ENCODE measurements around the gene CMIP. TPM values are rescaled to one million over a fixed set of nuclear protein-coding genes. Genes with fewer than 3 reads are reported as not detected.
A peak's percentile ranks its signal among the peaks of the same experiment; 100 is the strongest.

Gene CMIP
- total RNA-seq, 1 experiment from 2014 or later: 68.0 TPM

DNA sequence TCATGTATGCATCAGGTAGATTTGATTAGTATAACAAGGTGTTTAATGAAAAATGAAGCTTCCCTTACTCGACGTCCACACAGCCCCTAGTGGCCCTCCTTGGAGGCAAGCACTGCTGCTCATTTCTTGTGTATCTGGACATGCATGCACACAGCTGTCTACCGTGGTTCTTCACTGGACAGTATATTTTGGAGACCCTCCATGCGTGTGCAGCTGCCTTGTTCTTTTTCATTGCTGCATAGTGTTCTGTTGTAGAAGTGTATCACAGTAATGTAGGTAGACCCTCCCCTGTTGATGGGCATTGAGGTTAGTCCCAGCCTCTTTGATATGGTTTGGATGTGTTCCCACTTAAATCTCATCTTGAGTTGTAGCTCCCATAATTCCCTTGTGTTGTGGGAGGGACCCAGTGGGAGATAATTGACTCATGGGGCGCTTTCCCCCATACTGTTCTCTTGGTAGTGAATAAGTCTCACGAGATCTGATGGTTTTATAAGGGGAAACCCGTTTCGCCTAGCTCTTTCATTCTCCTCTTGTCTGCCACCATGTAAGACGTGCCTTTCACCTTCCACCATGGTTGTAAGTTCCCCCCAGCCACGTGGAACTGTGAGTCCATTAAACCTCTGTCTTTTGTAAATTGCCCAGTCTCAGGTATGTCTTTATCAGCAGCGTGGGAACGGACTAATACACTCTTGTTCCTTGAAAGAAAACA lies 6.3 kb downstream of the CMIP start:
- peak overlapping the region; percentile 65 for H3K27ac Mint-ChIP-seq (ENCODE audit: unreplicated experiment)
- H3K4me3 Mint-ChIP-seq (ENCODE audit: unreplicated experiment): no peak overlapping the region
- H3K4me1 Mint-ChIP-seq (ENCODE audit: low read depth, unreplicated experiment): peaks cover 46% of the 10 kb centered on the region
- POLR2A ChIA-PET: no interaction called here
- H3K27me3 Mint-ChIP-seq (ENCODE audit: insufficient read depth, unreplicated experiment): no peaks in the 10 kb centered on the region
- BruUV-seq (replicated peaks): no TSS peak
- H3K4me1 ChIP-seq: peaks cover 61% of the 10 kb centered on the region
- intact Hi-C loops (cut with micrococcal nuclease; ENCODE audit: unreplicated experiment): no loop called here
- H3K4me3 ChIP-seq (ENCODE audit: low read depth, low read length): no peak overlapping the region
- H3K9me3 Mint-ChIP-seq (ENCODE audit: unreplicated experiment): no peaks in the 10 kb centered on the region
- H3K9me3 ChIP-seq: no peaks in the 10 kb centered on the region
- peaks cover 27% of the 10 kb centered on the region for H3K36me3 Mint-ChIP-seq (ENCODE audit: insufficient read depth, unreplicated experiment)
- no peaks in the 10 kb centered on the region for H3K27me3 ChIP-seq (replicated peaks; ENCODE audit: control insufficient read depth, insufficient read depth, low read length)
- no peak for DNase-seq
- TF ChIP-seq, protein P1, sequence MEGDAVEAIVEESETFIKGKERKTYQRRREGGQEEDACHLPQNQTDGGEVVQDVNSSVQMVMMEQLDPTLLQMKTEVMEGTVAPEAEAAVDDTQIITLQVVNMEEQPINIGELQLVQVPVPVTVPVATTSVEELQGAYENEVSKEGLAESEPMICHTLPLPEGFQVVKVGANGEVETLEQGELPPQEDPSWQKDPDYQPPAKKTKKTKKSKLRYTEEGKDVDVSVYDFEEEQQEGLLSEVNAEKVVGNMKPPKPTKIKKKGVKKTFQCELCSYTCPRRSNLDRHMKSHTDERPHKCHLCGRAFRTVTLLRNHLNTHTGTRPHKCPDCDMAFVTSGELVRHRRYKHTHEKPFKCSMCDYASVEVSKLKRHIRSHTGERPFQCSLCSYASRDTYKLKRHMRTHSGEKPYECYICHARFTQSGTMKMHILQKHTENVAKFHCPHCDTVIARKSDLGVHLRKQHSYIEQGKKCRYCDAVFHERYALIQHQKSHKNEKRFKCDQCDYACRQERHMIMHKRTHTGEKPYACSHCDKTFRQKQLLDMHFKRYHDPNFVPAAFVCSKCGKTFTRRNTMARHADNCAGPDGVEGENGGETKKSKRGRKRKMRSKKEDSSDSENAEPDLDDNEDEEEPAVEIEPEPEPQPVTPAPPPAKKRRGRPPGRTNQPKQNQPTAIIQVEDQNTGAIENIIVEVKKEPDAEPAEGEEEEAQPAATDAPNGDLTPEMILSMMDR (IDR thresholded peaks at IDR 0.05; ENCODE audit: insufficient read depth in 1 of 2, low read depth in 1 of 2, low read length in 1 of 2, severe bottlenecking in 1 of 2, unreplicated experiment in 1 of 2): no peak
- 0 out of 2 replicates have a peak, but pooled peaks cover 2% of the 10 kb centered on the region for H3K36me3 ChIP-seq (ENCODE audit: control insufficient read depth, insufficient read depth, low read length)
- CTCF ChIA-PET: interaction anchor here (0.7 to 2.8 kb wide), 3 partner anchors 22 to 85 kb away, joined by 3 to 7 read pairs (median 3); no protein-coding TSS in a partner anchor

- Histone ChIP-seq H3K4me3 (ENCODE audit: low read depth, low read length) (no peak overlapping the region), H3K27me3 (replicated peaks; ENCODE audit: control insufficient read depth, insufficient read depth, low read length) (no peaks in the 10 kb centered on the region), H3K4me1 (peaks cover 62% of the 10 kb centered on the region), H3K36me3 (ENCODE audit: control insufficient read depth, insufficient read depth, low read length) (peaks cover 6% of the 10 kb centered on the region; the same call in 1 of the 2 replicates), H3K9me3 (no peaks in the 10 kb centered on the region)
- H3K4me3 Mint-ChIP-seq (ENCODE audit: unreplicated experiment): no peak overlapping the region
- H3K4me1 Mint-ChIP-seq (ENCODE audit: low read depth, unreplicated experiment): peaks cover 39% of the 10 kb centered on the region
- ChIA-PET POLR2A (no interaction called here), CTCF (interaction anchor here (0.5 to 2.8 kb wide), 3 partner anchors 23 to 86 kb away, joined by 3 to 7 read pairs (median 4); no protein-coding TSS in a partner anchor)
- H3K27ac Mint-ChIP-seq (ENCODE audit: unreplicated experiment): peak overlapping the region; percentile 65
- TF ChIP-seq, protein P1 (IDR thresholded peaks at IDR 0.05; ENCODE audit: insufficient read depth in 1 of 2, low read depth in 1 of 2, low read length in 1 of 2, severe bottlenecking in 1 of 2, unreplicated experiment in 1 of 2): peak in 1 of 2 experiments; percentile 22
- peaks cover 28% of the 10 kb centered on the region for H3K36me3 Mint-ChIP-seq (ENCODE audit: insufficient read depth, unreplicated experiment)
- intact Hi-C loops (cut with micrococcal nuclease; ENCODE audit: unreplicated experiment): no loop called here
- no TSS peak for BruUV-seq (replicated peaks)
- no peaks in the 10 kb centered on the region for H3K9me3 Mint-ChIP-seq (ENCODE audit: unreplicated experiment)
- DNase-seq: no peak
- no peaks in the 10 kb centered on the region for H3K27me3 Mint-ChIP-seq (ENCODE audit: insufficient read depth, unreplicated experiment)
These were observed 7.4 kb downstream of the CMIP start for GRCh38 chr16:81451753-81452680.

- Histone ChIP-seq H3K4me3 (ENCODE audit: low read depth, low read length) (no peak overlapping the region), H3K4me1 (peaks cover 53% of the 10 kb centered on the region), H3K27me3 (replicated peaks; ENCODE audit: control insufficient read depth, insufficient read depth, low read length) (no peaks in the 10 kb centered on the region), H3K36me3 (ENCODE audit: control insufficient read depth, insufficient read depth, low read length) (peaks cover 6% of the 10 kb centered on the region; the same call in 1 of the 2 replicates), H3K9me3 (no peaks in the 10 kb centered on the region)
- Mint-ChIP-seq H3K36me3 (ENCODE audit: insufficient read depth, unreplicated experiment) (peaks cover 26% of the 10 kb centered on the region), H3K4me1 (ENCODE audit: low read depth, unreplicated experiment) (peaks cover 34% of the 10 kb centered on the region), H3K4me3 (ENCODE audit: unreplicated experiment) (no peak overlapping the region), H3K27me3 (ENCODE audit: insufficient read depth, unreplicated experiment) (no peaks in the 10 kb centered on the region), H3K9me3 (ENCODE audit: unreplicated experiment) (no peaks in the 10 kb centered on the region), H3K27ac (ENCODE audit: unreplicated experiment) (no peak overlapping the region)
- intact Hi-C loops (cut with micrococcal nuclease; ENCODE audit: unreplicated experiment): no loop called here
- ChIA-PET CTCF (interaction anchor here (2.8 kb wide), 1 partner anchor 24 kb away, joined by 7 read pairs; no protein-coding TSS in a partner anchor), POLR2A (no interaction called here)
- no peak for DNase-seq
- TF ChIP-seq, protein P1 (IDR thresholded peaks at IDR 0.05; ENCODE audit: insufficient read depth in 1 of 2, low read depth in 1 of 2, low read length in 1 of 2, severe bottlenecking in 1 of 2, unreplicated experiment in 1 of 2): no peak
- no TSS peak for BruUV-seq (replicated peaks)
These were observed 8.6 kb downstream of the CMIP start for GRCh38 chr16:81453091-81453728.
